Neural cell (in vitro differentiated cells): ENCODE data around the gene OVCA2. TPM values are rescaled to one million over a fixed set of nuclear protein-coding genes. Genes with fewer than 3 reads are reported as not detected.
A peak's percentile ranks its signal among the peaks of the same experiment; 100 is the strongest.

ENCODE experiments used
- H2AFZ ChIP-seq: fragments of 200-600, 300-800 bp; sonication (generic), shearing (Covaris generic); 2 replicates; pipeline ENCODE4 v1.6.0; 2014; ENCODE audit warnings: low read depth, mild to moderate bottlenecking, antibody characterized with exemption, low read length, moderate library complexity
- H3F3A ChIP-seq: fragments of 200-600 bp; shearing (Covaris generic); 2 replicates; pipeline ENCODE4 v1.6.1; 2016; ENCODE audit warnings: mild to moderate bottlenecking, moderate library complexity, mixed read lengths, antibody characterized with exemption, low read length; ENCODE audit not compliant: insufficient read depth, poor library complexity, severe bottlenecking
- H3K27ac ChIP-seq: fragments of 200-600, 300-800 bp; sonication (generic), shearing (Covaris generic); 2 replicates; pipeline ENCODE4 v1.5.1; 2014; ENCODE audit warnings: mild to moderate bottlenecking, low read length, moderate library complexity
- H3K27me3 ChIP-seq: fragments of 300-800, 200-600 bp; sonication (generic), shearing (Covaris generic); 2 replicates; pipeline ENCODE4 v1.6.0; 2014; ENCODE audit warnings: mild to moderate bottlenecking, low read depth, low read length, moderate library complexity; ENCODE audit not compliant: insufficient read depth
- H3K36me3 ChIP-seq: fragments of 300-800, 200-600 bp; sonication (generic), shearing (Covaris generic); 2 replicates; pipeline ENCODE4 v1.5.1; 2014; ENCODE audit warnings: mild to moderate bottlenecking, antibody characterized with exemption, low read length, moderate library complexity; ENCODE audit not compliant: insufficient read depth
- H3K4me2 ChIP-seq: fragments of 300-800, 200-600 bp; sonication (generic), shearing (Covaris generic); 2 replicates; pipeline ENCODE4 v1.6.0; 2014; ENCODE audit warnings: mild to moderate bottlenecking, low read length
- H3K4me3 ChIP-seq: fragments of 300-800, 200-600 bp; sonication (generic), shearing (Covaris generic); 2 replicates; pipeline ENCODE4 v1.5.1; 2014; ENCODE audit warnings: mild to moderate bottlenecking, low read length, moderate library complexity
- H3K79me2 ChIP-seq: fragments of 200-600 bp; shearing (Covaris generic); replicated peaks from 2 replicates; pipeline ENCODE4 v1.6.0; 2014; ENCODE audit warnings: mild to moderate bottlenecking, low read length, moderate library complexity; ENCODE audit not compliant: insufficient read depth
- H3K9ac ChIP-seq: fragments of 300-800, 200-600 bp; sonication (generic), shearing (Covaris generic); 2 replicates; pipeline ENCODE4 v1.6.1; 2016; ENCODE audit warnings: mild to moderate bottlenecking, low read length, mixed read lengths
- H3K9me2 ChIP-seq: fragments of 200-600 bp; shearing (Covaris generic); 2 replicates; pipeline ENCODE4 v1.6.1; 2016; ENCODE audit warnings: mild to moderate bottlenecking, low read length, mixed read lengths; ENCODE audit not compliant: insufficient read depth
- H3K9me3 ChIP-seq: fragments of 200-600, 300-800 bp; sonication (generic), shearing (Covaris generic); 2 replicates; pipeline ENCODE4 v1.6.1; 2016; ENCODE audit warnings: mild to moderate bottlenecking, mixed run types, low read length, moderate library complexity, mixed read lengths
- H4K20me1 ChIP-seq: fragments of 200-600 bp; shearing (Covaris generic); 2 replicates; pipeline ENCODE4 v1.6.1; 2016; ENCODE audit warnings: mild to moderate bottlenecking, mixed run types; ENCODE audit not compliant: insufficient read depth
- CTCF ChIP-seq: fragments of 450-650 bp; IDR thresholded peaks from 2 replicates; pipeline ENCODE4 v1.5.1; 2014; ENCODE audit warnings: antibody characterized with exemption, mild to moderate bottlenecking, moderate library complexity; ENCODE audit not compliant: poor library complexity, severe bottlenecking
- EP300 ChIP-seq: fragments of 450-650 bp; conservative IDR thresholded peaks from 2 replicates; pipeline ENCODE4 v1.6.1; 2014; ENCODE audit warnings: antibody characterized with exemption, mild to moderate bottlenecking, moderate library complexity; ENCODE audit not compliant: poor library complexity, severe bottlenecking
- EZH2 ChIP-seq: fragments of 200-600, 300-800 bp; shearing (Covaris generic), sonication (generic); IDR thresholded peaks from 2 replicates; pipeline ENCODE4 v1.6.1; 2014; ENCODE audit warnings: antibody characterized with exemption, low read length, borderline replicate concordance, mild to moderate bottlenecking; ENCODE audit not compliant: insufficient read depth, poor library complexity, severe bottlenecking
- MXI1 ChIP-seq: fragments of 450-650 bp; conservative IDR thresholded peaks from 2 replicates; pipeline ENCODE4 v1.6.1; 2014; ENCODE audit warnings: antibody characterized with exemption, mild to moderate bottlenecking; ENCODE audit not compliant: poor library complexity, severe bottlenecking
- POLR2AphosphoS5 ChIP-seq: IDR thresholded peaks from 2 replicates; pipeline ENCODE4 v1.6.1; 2012
- RAD21 ChIP-seq: fragments of 450-650 bp; conservative IDR thresholded peaks from 2 replicates; pipeline ENCODE4 v1.6.1; 2014; ENCODE audit warnings: antibody characterized with exemption, mild to moderate bottlenecking, moderate library complexity
- REST ChIP-seq: IDR thresholded peaks from 2 replicates; pipeline ENCODE4 v1.6.1; 2012; ENCODE audit warnings: borderline replicate concordance
- SMC3 ChIP-seq: fragments of 450-650 bp; conservative IDR thresholded peaks from 2 replicates; pipeline ENCODE4 v1.6.1; 2014; ENCODE audit warnings: antibody characterized with exemption, mild to moderate bottlenecking, moderate library complexity; ENCODE audit not compliant: poor library complexity
- TAF1 ChIP-seq: IDR thresholded peaks from 2 replicates; pipeline ENCODE4 v1.6.1; 2012; ENCODE audit warnings: low read depth
- polyA plus RNA-seq: library from polyadenylated mRNA; depleted of rRNA; stranded (reverse); fragments of >200 nt; gene quantifications from 2 replicates; pipeline ENCODE4 v1.2.3, GENCODE V29; 2014

Gene OVCA2
- polyA plus RNA-seq, 1 donor from 2014 or later: 54.4 TPM

- no peaks in the 10 kb centered on the region for H3K36me3 ChIP-seq
- H3F3A ChIP-seq: no peaks in the 10 kb centered on the region
- H4K20me1 ChIP-seq: no peaks in the 10 kb centered on the region
- H3K79me2 ChIP-seq: peaks cover 3% of the 10 kb centered on the region
- peak overlapping the region; percentile 68 for H3K4me3 ChIP-seq
- H2AFZ ChIP-seq: no peak overlapping the region
- no peaks in the 10 kb centered on the region for H3K9me2 ChIP-seq
- no peak for TF ChIP-seq SMC3
- no peak for TF ChIP-seq EP300
- peak overlapping the region; percentile 67 for H3K9ac ChIP-seq
- H3K27me3 ChIP-seq: peaks cover 42% of the 10 kb centered on the region
- no peak overlapping the region for H3K27ac ChIP-seq
- no peaks in the 10 kb centered on the region for H3K9me3 ChIP-seq
- H3K4me2 ChIP-seq: no peak overlapping the region
These were observed 9.5 kb downstream of the OVCA2 start for GRCh38 chr17:2051061-2051932.

GRCh38 chr17:2051933-2052559 lies 10.2 kb downstream of the OVCA2 start:
- Histone ChIP-seq H3F3A (no peaks in the 10 kb centered on the region), H3K4me2 (no peak overlapping the region), H3K27me3 (peaks cover 48% of the 10 kb centered on the region), H3K9me3 (no peaks in the 10 kb centered on the region), H3K9ac (peak overlapping the region; percentile 67), H3K9me2 (no peaks in the 10 kb centered on the region), H3K4me3 (no peak overlapping the region), H4K20me1 (no peaks in the 10 kb centered on the region), H3K27ac (no peak overlapping the region), H2AFZ (no peak overlapping the region), H3K79me2 (peaks cover 3% of the 10 kb centered on the region), H3K36me3 (no peaks in the 10 kb centered on the region)
- TF ChIP-seq MXI1: no peak
- TF ChIP-seq POLR2AphosphoS5: no peak
- TF ChIP-seq TAF1: no peak
- TF ChIP-seq RAD21: no peak
- TF ChIP-seq EP300: no peak
- TF ChIP-seq REST: no peak
- no peak for TF ChIP-seq CTCF
- TF ChIP-seq EZH2: no peak
- no peak for TF ChIP-seq SMC3
